Esophagus (tissue), 2 donors: Measurements from ENCODE around the gene SOHLH1. TPM values are rescaled to one million over a fixed set of nuclear protein-coding genes. Genes with fewer than 3 reads are reported as not detected.

ENCODE experiments used
- H3K27ac ChIP-seq, 2 donors: one replicate each; pipeline ENCODE4 v1.5.1; 2013; ENCODE audit warnings: low read depth in 2 of 2, mild to moderate bottlenecking in 2 of 2, inconsistent platforms in 1 of 2, low read length in 1 of 2, moderate library complexity in 1 of 2
- H3K27me3 ChIP-seq, 2 donors: one replicate each; pipeline ENCODE4 v1.6.1; 2013; ENCODE audit warnings: low read length in 2 of 2, control low read depth in 1 of 2, mild to moderate bottlenecking in 1 of 2; ENCODE audit not compliant: insufficient read depth in 2 of 2, control insufficient read depth in 1 of 2
- H3K36me3 ChIP-seq, 2 donors: one replicate each; pipeline ENCODE4 v1.6.1; 2013; ENCODE audit warnings: low read length in 1 of 2; ENCODE audit not compliant: control insufficient read depth in 2 of 2, insufficient read depth in 2 of 2
- H3K4me1 ChIP-seq, 2 donors: one replicate each; pipeline ENCODE4 v1.6.1; 2013; ENCODE audit warnings: low read length in 1 of 2; ENCODE audit not compliant: control insufficient read depth in 2 of 2, insufficient read depth in 2 of 2
- H3K4me3 ChIP-seq, 2 donors: one replicate each; pipeline ENCODE4 v1.5.1; 2013; ENCODE audit warnings: low read length in 2 of 2, mild to moderate bottlenecking in 2 of 2, low read depth in 1 of 2, moderate library complexity in 1 of 2
- H3K9me3 ChIP-seq, 2 donors: one replicate each; pipeline ENCODE4 v1.6.1; 2013; ENCODE audit warnings: mild to moderate bottlenecking in 2 of 2, low read depth in 1 of 2, low read length in 1 of 2, moderate library complexity in 1 of 2; ENCODE audit not compliant: control insufficient read depth in 2 of 2, insufficient read depth in 1 of 2
- WGBS, 2 donors: extraction: QIAGEN DNeasy Blood & Tissue Kit; methylation state at CpG; one replicate each; pipeline ENCODE4 v1.1.7; 2013; 5-methylcytosine and 5-hydroxymethylcytosine counted together
- polyA plus RNA-seq, 2 donors: library from polyadenylated mRNA; stranded (reverse); fragments of 200-250 nt; gene quantifications; one replicate each; pipeline ENCODE4 v1.2.3, GENCODE V29; 2013
- donor health status: healthy with polysubstance abuse.
- donor health status: Bipolar disorder and iron deficiency.

Gene SOHLH1
- polyA plus RNA-seq, 2 donors: not detected

GRCh38 chr9:135741276-135742219 lies 42.3 kb upstream of the SOHLH1 start:
- no peak overlapping the region for H3K4me3 ChIP-seq
- 68 to 74% methylated on average over 24 of the region's 24 CpGs for WGBS, 2 donors

GRCh38 chr9:135739271-135740220 lies 40.3 kb upstream of the SOHLH1 start:
- 58 to 66% methylated on average over 28 of the region's 28 CpGs for WGBS, 2 donors
- no peaks in the 10 kb centered on the region for H3K4me1 ChIP-seq
- no peak overlapping the region for H3K4me3 ChIP-seq
- no peak overlapping the region for H3K27ac ChIP-seq
- H3K9me3 ChIP-seq: no peaks in the 10 kb centered on the region
- H3K36me3 ChIP-seq: no peaks in the 10 kb centered on the region
- peaks cover 0 to 6% of the 10 kb centered on the region in 2 donors for H3K27me3 ChIP-seq

More at GRCh38 chr9:135741276-135742219, 42.3 kb upstream of the SOHLH1 start:
- H3K36me3 ChIP-seq: no peaks in the 10 kb centered on the region
- H3K27me3 ChIP-seq: peaks cover 0 to 6% of the 10 kb centered on the region in 2 donors
- no peaks in the 10 kb centered on the region for H3K9me3 ChIP-seq
- no peaks in the 10 kb centered on the region for H3K4me1 ChIP-seq
- H3K27ac ChIP-seq: no peak overlapping the region

GRCh38 chr9:135737840-135738521 lies 38.7 kb upstream of the SOHLH1 start:
- peaks cover 0 to under 1% of the 10 kb centered on the region in 2 donors for H3K4me1 ChIP-seq
- H3K27ac ChIP-seq: no peak overlapping the region
- H3K36me3 ChIP-seq: no peaks in the 10 kb centered on the region
- H3K27me3 ChIP-seq: peaks cover 0 to 6% of the 10 kb centered on the region in 2 donors
- H3K9me3 ChIP-seq: no peaks in the 10 kb centered on the region
- 61% methylated on average over 15 to 16 of the region's 16 CpGs for WGBS, 2 donors
- H3K4me3 ChIP-seq: no peak overlapping the region

GRCh38 chr9:135736979-135737839 lies 37.9 kb upstream of the SOHLH1 start:
- Histone ChIP-seq H3K9me3 (peaks cover 0 to 2% of the 10 kb centered on the region in 2 donors), H3K36me3 (no peaks in the 10 kb centered on the region), H3K4me3 (no peak overlapping the region), H3K4me1 (peaks cover 0 to 2% of the 10 kb centered on the region in 2 donors), H3K27me3 (peaks cover 0 to 6% of the 10 kb centered on the region in 2 donors), H3K27ac (no peak overlapping the region)
- WGBS, 2 donors: 45 to 48% methylated on average over 23 of the region's 23 CpGs

- peaks cover 0 to 6% of the 10 kb centered on the region in 2 donors for H3K27me3 ChIP-seq
- peaks cover 0 to 2% of the 10 kb centered on the region in 2 donors for H3K4me1 ChIP-seq
- no peak overlapping the region for H3K27ac ChIP-seq
- no peaks in the 10 kb centered on the region for H3K36me3 ChIP-seq
- H3K9me3 ChIP-seq: peaks cover 0 to 4% of the 10 kb centered on the region in 2 donors
- H3K4me3 ChIP-seq: no peak overlapping the region
- WGBS, 2 donors: 3 to 4% methylated on average over 22 to 78 of the region's 78 CpGs
Measured at GRCh38 chr9:135736272-135736978, 37.1 kb upstream of the SOHLH1 start.

GRCh38 chr9:135734616-135735144 lies 35.4 kb upstream of the SOHLH1 start:
- H3K4me3 ChIP-seq: no peak overlapping the region
- H3K27ac ChIP-seq: no peak overlapping the region
- H3K36me3 ChIP-seq: no peaks in the 10 kb centered on the region
- H3K9me3 ChIP-seq: peaks cover 0 to 9% of the 10 kb centered on the region in 2 donors
- peaks cover 0 to 2% of the 10 kb centered on the region in 2 donors for H3K4me1 ChIP-seq
- 75 to 79% methylated on average over 27 of the region's 27 CpGs for WGBS, 2 donors
- peaks cover 0 to 6% of the 10 kb centered on the region in 2 donors for H3K27me3 ChIP-seq

GRCh38 chr9:135732569-135733257 lies 33.4 kb upstream of the SOHLH1 start:
- H3K36me3 ChIP-seq: no peaks in the 10 kb centered on the region
- H3K27me3 ChIP-seq: peaks cover 0 to 6% of the 10 kb centered on the region in 2 donors
- peaks cover 0 to 9% of the 10 kb centered on the region in 2 donors for H3K9me3 ChIP-seq
- peaks cover 0 to 2% of the 10 kb centered on the region in 2 donors for H3K4me1 ChIP-seq
- no peak overlapping the region for H3K27ac ChIP-seq
- WGBS, 2 donors: 64 to 65% methylated on average over 6 of the region's 6 CpGs
- H3K4me3 ChIP-seq: no peak overlapping the region
